MG63 (cell line): ENCODE data around the gene ADGRB3. TPM values are rescaled to one million over a fixed set of nuclear protein-coding genes. Genes with fewer than 3 reads are reported as not detected.
A peak's percentile ranks its signal among the peaks of the same experiment; 100 is the strongest.
"Not testable (repeated sequence)": the region's sequence is repeated elsewhere in the genome, so short reads cannot be mapped to it uniquely, and the experiment has no call there.

Source experiments
- DNase-seq: peaks from one replicate; pipeline ENCODE4 v3.0.0-alpha.2; 2020
- H3K27me3 ChIP-seq: fragments of 250-450 bp; sonication (Bioruptor Pico); 2 replicates; pipeline ENCODE4 v1.5.1; 2020; ENCODE audit warnings: mild to moderate bottlenecking, moderate library complexity
- H3K36me3 ChIP-seq: fragments of 250-450 bp; sonication (Bioruptor Pico); 2 replicates; pipeline ENCODE4 v1.5.1; 2020; ENCODE audit warnings: mild to moderate bottlenecking, moderate library complexity
- H3K4me3 ChIP-seq: fragments of 250-450 bp; sonication (Bioruptor Pico); 2 replicates; pipeline ENCODE4 v1.5.1; 2020; ENCODE audit warnings: mild to moderate bottlenecking, moderate library complexity
- H3K9me3 ChIP-seq: fragments of 250-450 bp; sonication (Bioruptor Pico); 2 replicates; pipeline ENCODE4 v1.5.1; 2020; ENCODE audit warnings: mild to moderate bottlenecking, moderate library complexity
- total RNA-seq: library from RNA; depleted of rRNA; stranded (reverse); fragments of >200 nt; shearing (Covaris generic); gene quantifications from 2 replicates; pipeline ENCODE4 v1.2.3, GENCODE V29; 2014; ENCODE audit warnings: low replicate concordance

ADGRB3 gene
- total RNA-seq, 1 experiment from 2014 or later: not detected

DNA sequence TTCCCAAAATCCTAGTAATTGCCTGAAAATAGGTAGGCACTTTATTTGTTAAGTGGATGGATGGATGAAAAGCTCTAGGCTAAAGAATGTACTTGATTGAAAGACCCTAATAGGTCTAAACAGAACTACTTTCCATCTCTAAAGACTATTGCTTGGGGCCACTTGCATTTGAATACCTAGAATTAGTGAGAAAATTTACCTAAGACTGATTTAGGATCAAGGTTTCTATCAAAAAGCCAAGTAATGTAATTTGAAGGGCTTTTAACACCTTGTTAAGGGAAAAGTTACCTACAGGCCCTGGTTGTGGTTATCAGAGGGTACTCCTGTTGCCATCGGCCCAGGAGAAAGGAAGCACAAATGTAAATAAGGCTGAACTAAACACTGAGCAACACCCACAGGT lies 581.0 kb downstream of the ADGRB3 start:
- DNase-seq: no peak
- no peak overlapping the region for H3K4me3 ChIP-seq
- H3K27me3 ChIP-seq: no peaks in the 10 kb centered on the region
- H3K36me3 ChIP-seq: no peaks in the 10 kb centered on the region
- no peaks in the 10 kb centered on the region for H3K9me3 ChIP-seq

DNA sequence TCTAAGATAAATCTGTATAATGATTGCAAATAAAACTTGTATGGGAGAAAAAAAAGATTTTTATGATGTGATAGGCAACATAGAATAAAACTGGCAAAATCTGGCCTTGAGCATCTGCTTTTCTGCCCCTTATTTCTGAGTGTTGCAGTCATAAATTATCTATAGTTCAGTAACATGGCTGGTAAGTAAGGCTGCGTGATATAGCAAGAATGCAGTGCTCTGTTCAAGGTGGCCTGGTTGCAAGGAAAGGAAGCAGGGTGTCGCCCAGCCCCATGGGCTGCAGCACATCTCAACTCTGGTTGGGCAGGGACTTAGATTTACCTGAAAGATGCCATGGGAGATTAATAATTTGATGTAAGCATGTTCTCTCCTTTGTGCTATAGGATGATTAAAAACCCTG lies 582.3 kb downstream of the ADGRB3 start:
- Histone ChIP-seq H3K4me3 (no peak overlapping the region), H3K27me3 (no peaks in the 10 kb centered on the region), H3K36me3 (no peaks in the 10 kb centered on the region), H3K9me3 (no peaks in the 10 kb centered on the region)
- no peak for DNase-seq

DNA sequence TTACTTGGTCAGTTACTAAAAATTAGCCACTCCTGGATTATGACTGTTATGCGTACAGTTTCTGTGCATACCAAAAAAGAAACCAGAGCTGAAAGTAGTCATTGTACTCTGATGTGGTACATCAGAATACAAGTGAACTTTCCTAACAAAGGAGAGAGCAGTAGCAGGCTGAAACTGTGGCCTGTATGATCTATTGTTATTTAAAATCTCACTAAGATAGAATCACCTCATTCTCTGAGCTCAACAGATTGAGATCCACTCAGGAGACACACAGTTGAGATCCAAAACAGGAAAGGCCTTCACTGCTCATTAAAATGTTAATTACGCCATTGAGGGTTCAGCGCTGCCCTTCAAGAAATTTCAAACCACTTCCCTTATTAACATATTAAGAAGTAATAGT lies 585.3 kb downstream of the ADGRB3 start:
- Histone ChIP-seq H3K27me3 (no peaks in the 10 kb centered on the region), H3K4me3 (no peak overlapping the region), H3K9me3 (no peaks in the 10 kb centered on the region), H3K36me3 (no peaks in the 10 kb centered on the region)
- DNase-seq: no peak

DNA sequence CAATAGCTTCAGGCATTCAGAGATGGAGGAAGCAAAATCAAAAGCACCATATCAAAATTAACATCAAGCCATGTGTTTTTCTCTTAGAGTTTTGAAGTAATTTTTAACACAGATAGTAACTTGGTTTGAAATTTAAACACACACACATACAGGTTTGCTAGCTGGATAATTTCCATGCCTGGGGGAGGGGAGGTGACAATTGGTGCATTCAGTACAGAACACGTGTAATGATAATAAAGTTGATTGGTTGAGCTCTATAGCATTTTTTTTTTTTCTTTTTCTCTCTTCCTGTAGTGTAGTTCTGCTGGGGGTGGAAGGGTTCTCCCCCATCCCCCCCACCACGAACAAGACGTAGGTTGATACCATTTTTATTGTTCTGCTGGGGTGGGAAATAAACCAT lies 596.9 kb downstream of the ADGRB3 start:
- Histone ChIP-seq H3K4me3 (no peak overlapping the region), H3K9me3 (no peaks in the 10 kb centered on the region), H3K27me3 (no peaks in the 10 kb centered on the region), H3K36me3 (no peaks in the 10 kb centered on the region)
- DNase-seq: no peak

DNA sequence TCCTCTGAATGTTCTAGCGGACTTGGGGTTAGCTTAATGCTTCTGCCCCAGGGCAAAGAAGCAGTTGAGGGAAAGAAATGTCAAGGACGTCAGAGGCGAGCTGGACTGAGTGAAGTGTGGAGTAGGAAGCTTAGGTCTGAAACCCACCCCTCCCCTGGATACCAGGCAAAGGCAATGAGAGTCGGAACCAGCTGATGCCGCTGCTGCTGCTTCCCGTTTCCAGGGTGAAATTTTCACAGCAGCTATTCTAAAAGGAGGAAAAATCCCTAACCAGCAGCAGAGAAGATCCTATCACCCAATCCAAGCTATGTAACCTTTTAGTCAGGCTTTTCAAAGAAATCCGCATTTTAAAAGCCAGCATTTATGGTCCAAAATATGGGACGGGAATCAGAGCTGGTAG lies 597.4 kb downstream of the ADGRB3 start:
- DNase-seq: no peak
- no peak overlapping the region for H3K4me3 ChIP-seq
- H3K36me3 ChIP-seq: no peaks in the 10 kb centered on the region
- H3K27me3 ChIP-seq: no peaks in the 10 kb centered on the region
- H3K9me3 ChIP-seq: no peaks in the 10 kb centered on the region

DNA sequence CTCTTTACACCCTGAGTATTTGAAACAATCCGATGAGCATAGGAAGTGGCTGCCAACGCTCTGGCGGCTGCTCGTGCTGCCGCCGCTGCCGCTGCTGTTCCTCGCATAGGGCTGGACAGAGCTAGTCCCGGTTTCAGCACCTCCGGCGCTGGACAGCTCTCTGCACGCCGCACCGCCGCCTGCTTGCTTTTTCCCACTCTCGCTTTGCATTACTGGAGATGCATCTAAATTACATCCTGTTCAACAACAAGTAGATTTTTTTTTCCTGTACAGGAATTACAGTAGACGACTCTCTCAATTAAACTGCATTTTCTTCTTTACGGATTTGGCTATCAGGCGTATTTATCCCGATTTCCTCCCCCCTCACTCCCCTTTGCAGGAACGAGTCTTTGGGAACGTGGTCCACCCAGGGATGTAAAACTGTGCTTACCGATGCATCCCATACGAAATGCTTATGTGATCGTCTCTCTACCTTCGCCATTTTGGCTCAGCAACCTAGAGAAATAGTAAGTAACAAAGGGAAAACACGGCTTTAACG lies 597.9 kb downstream of the ADGRB3 start:
- Histone ChIP-seq H3K4me3 (no peak overlapping the region), H3K36me3 (no peaks in the 10 kb centered on the region), H3K9me3 (no peaks in the 10 kb centered on the region), H3K27me3 (no peaks in the 10 kb centered on the region)
- DNase-seq: peak; percentile 73

DNA sequence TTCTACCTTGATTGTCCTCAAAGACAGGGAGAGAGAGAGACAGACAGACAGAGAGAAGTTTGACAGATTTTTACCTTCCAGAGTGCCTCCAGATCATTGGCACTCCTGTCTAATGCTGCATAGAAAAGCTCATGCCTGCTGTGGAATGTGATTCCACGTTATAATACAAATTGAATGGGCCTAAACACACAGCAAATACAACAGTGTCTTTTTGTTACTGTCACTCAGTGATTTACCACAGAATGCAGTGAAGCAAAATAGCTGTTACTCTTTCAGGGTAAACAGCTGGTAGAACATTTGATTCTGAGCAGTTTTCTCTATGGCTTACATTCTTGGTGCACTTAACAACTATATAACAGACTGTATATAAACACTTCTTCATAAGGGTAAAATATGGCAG lies 603.0 kb downstream of the ADGRB3 start:
- H3K27me3 ChIP-seq: no peaks in the 10 kb centered on the region
- H3K4me3 ChIP-seq: no peak overlapping the region
- H3K36me3 ChIP-seq: no peaks in the 10 kb centered on the region
- H3K9me3 ChIP-seq: no peaks in the 10 kb centered on the region
- no peak for DNase-seq

DNA sequence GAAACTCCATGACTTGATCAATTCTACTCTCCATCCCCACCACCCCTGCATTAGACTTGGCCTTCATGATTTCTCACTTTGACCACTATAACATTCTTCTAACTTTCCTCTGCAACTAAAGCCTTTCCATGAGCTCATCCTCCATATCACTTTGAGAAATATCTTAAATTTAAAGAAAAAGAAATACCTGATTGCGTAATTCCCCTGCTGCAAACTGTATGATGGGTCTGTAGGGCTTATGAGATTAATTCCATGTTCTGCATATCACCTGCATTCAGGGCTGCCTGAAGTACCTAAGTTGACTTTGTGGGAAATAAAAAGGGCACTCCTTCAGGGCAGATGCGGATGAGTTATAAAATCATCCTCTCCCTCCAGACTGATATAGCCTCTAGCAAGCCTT lies 611.9 kb downstream of the ADGRB3 start:
- no peak for DNase-seq
- Histone ChIP-seq H3K27me3 (no peaks in the 10 kb centered on the region), H3K36me3 (no peaks in the 10 kb centered on the region), H3K9me3 (no peaks in the 10 kb centered on the region), H3K4me3 (no peak overlapping the region)

DNA sequence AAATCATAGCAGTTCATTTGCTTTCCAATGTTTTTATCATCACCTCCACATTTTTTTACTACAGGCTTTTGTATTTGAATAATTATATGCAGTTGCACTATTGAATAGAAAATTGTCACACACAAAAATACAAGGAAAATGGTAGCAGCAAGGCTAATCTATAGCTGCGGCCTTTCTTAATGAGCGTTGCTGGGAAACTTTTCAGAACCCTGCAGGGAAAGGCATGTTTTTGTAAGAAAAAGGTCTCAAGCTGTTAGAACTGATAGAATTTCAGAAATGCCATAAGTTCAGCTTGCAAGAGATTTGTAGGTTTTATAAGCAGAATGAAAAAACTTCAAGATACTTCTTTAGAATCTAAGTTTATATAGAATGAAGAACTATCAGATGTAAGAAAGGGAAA lies 625.9 kb downstream of the ADGRB3 start:
- Histone ChIP-seq H3K9me3 (no peaks in the 10 kb centered on the region), H3K4me3 (no peak overlapping the region), H3K27me3 (no peaks in the 10 kb centered on the region), H3K36me3 (no peaks in the 10 kb centered on the region)
- no peak for DNase-seq

DNA sequence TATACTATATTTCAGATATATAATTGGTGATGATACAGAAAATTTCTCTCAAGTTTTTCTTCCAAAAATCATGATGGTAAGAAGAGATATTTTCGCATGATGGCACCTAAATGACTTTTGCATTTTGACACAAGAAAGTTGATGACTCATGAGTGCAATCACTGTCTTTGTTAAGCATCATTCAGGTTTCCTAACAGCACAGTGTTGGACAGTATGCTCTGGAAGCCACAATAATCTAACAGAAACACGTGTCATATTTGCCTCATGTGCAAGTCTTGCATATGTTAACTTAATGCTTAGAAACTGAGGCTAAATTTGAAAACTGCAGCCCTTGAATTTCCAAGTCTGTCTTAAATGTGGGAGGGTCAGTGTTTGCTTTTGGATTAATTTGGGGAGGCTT lies 628.2 kb downstream of the ADGRB3 start:
- Histone ChIP-seq H3K4me3 (no peak overlapping the region), H3K27me3 (no peaks in the 10 kb centered on the region), H3K36me3 (no peaks in the 10 kb centered on the region), H3K9me3 (no peaks in the 10 kb centered on the region)
- DNase-seq: no peak

DNA sequence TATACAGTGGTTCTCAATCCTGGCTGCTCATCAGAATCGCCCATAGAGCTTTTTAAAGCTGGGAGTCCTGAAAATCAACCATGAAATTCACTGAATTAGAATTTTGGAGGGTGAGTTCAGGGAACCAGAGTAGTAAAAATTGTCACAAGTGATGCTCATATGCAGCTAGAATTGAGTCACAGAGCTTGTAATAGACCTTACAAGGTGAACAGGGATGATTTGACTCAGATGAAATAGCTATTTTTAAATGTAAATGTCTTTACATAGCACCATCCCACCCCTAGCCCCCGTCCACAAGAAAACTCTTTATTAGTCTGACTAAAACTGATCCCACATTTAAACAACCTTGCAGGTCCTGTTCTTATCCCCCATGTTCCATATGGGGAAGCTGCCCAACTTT lies 630.0 kb downstream of the ADGRB3 start:
- Histone ChIP-seq H3K4me3 (no peak overlapping the region), H3K36me3 (no peaks in the 10 kb centered on the region), H3K9me3 (no peaks in the 10 kb centered on the region), H3K27me3 (no peaks in the 10 kb centered on the region)
- no peak for DNase-seq

DNA sequence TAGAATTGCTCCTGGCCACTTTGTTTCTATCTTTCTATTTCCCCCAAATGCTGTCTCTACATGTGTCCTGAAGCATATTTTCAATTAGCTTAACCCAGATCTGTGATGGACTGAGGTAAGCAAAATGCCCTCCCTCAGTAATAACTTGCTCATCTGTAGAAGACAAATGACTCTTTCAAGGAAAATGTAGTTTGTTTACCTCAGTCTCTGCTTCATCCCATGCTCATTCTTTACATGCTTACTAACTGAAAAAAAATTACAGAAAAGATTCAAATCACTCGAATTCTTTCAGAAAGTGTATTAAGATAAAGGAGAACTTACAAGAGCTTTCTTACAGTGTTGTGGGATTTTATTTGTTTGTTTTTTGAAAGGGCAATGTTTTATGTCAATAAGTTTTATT lies 630.6 kb downstream of the ADGRB3 start:
- Histone ChIP-seq H3K36me3 (no peaks in the 10 kb centered on the region), H3K9me3 (no peaks in the 10 kb centered on the region), H3K27me3 (no peaks in the 10 kb centered on the region), H3K4me3 (no peak overlapping the region)
- DNase-seq: no peak

DNA sequence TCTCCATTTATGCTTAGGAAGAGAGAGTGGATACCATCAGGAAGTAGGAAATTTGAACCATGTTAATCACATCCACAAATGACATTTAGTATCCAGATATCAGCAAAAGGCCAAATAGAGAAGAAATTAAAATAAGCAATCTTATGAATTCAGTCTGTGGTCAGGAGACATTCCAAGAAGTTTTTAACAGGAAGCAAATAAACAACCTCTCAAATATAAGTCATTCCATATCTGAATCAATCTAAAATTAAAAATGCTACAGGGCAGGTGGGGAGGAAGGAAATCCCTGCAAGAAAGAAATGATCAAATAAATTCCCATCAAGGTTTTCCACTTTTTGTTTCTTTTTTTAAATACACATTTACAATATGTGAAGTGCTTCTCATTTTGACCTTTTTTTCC lies 641.1 kb downstream of the ADGRB3 start:
- Histone ChIP-seq H3K4me3 (no peak overlapping the region), H3K36me3 (no peaks in the 10 kb centered on the region), H3K27me3 (no peaks in the 10 kb centered on the region), H3K9me3 (no peaks in the 10 kb centered on the region)
- DNase-seq: no peak

DNA sequence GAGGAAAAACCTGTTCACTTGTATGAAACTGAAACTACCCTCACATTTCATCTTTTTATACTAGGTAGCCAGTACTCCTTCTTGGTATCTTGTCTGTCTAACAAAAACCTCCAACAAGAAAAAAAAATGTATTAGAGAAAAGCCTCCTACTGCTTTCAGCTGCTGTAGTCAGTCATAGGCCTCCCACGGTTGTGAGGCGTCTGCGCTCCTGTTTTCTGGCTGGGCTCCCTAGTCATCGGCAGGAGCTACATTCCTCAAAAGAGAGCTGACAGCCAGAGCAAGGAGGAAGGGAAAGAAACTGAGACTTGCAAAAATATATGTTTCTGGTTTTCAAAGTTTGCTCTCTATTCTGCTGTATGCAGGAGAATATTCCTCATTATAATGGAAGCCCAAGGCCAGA lies 644.7 kb downstream of the ADGRB3 start:
- Histone ChIP-seq H3K36me3 (no peaks in the 10 kb centered on the region), H3K9me3 (no peaks in the 10 kb centered on the region), H3K4me3 (no peak overlapping the region), H3K27me3 (no peaks in the 10 kb centered on the region)
- no peak for DNase-seq

DNA sequence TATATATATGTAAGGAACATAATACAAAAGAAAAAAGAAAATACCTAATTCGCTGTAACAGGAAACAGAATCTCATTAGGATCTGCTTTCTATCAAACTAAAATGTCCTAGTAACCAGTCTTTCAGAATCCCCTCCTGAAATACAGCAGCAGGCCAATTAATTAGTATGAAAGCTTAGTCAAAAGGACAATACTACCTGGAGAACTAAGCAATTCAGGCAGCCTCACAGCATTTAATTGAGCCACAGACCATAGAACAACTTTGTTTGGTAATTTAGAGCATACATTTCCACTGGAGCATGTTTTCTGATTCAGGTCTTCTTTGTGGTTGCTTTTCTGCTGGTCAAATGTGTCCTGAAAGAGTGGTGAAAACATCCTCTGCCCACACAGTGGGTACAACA lies 645.8 kb downstream of the ADGRB3 start:
- DNase-seq: no peak
- no peaks in the 10 kb centered on the region for H3K36me3 ChIP-seq
- no peaks in the 10 kb centered on the region for H3K9me3 ChIP-seq
- no peak overlapping the region for H3K4me3 ChIP-seq
- no peaks in the 10 kb centered on the region for H3K27me3 ChIP-seq

DNA sequence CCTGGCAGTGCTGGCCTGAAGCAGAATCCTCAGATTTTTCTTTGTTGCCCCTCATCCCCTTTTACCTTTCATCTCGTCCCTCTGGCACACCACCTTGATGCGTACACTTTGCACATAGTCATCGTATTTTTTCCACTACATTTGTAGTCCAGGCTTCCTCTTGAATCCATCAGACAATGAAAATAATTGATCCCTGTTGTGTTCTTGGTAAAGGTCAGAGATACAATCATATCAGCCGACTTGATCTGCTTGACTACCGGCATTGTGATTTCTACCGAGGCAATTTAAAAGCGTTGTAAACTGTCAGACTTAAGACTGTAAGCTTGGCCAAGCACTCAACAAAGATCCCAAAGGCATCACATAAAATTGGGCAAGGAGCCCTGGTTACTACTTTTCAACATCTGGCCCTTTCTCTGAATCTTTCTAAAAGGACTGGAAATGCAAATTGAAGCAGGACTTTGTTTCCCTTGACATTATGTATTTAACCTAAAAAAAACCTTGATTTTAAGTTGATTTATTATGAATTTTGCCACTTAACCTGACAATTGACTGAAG lies 649.2 kb downstream of the ADGRB3 start:
- DNase-seq: no peak
- Histone ChIP-seq H3K4me3 (no peak overlapping the region), H3K9me3 (no peaks in the 10 kb centered on the region), H3K27me3 (no peaks in the 10 kb centered on the region), H3K36me3 (no peaks in the 10 kb centered on the region)

DNA sequence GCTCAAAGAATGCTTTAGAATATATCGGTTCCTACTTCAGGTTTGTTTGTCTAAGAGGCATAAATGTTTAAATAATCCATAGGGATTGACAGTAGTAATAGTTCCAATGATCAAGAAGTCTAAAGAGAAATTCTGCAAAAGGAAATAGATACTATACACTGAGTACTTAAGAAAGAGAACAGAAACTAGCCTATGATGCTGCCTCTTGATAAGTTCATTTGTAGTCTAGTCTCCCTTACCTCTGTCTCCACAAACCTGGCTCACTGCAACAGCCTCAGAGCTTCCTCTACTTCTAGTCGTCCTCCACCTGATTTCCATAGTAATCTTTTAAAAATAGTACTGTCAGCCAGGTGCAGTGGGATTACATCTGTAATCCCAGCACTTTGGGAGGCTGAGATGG lies 650.0 kb downstream of the ADGRB3 start:
- Histone ChIP-seq H3K4me3 (no peak overlapping the region), H3K36me3 (no peaks in the 10 kb centered on the region), H3K27me3 (no peaks in the 10 kb centered on the region), H3K9me3 (no peaks in the 10 kb centered on the region)
- DNase-seq: no peak

DNA sequence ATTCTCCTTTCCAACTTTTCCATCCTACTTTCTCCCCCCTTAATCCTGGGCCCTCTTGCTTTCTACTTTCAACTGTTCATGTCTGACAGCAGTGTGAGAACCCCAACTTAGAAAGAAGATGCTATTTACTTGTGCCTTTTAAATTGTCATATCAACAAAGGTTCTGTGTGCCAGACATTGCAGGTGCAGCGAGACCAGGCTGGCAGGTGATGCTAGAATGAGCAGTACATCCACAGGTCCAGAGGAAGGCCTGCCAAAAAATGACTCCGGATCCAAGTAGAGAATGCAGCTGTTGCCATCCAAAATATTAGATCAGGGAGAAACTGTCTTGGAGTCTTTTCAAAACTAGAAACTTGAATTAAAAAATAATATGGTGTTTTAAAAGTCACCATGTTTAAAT lies 651.2 kb downstream of the ADGRB3 start:
- Histone ChIP-seq H3K4me3 (no peak overlapping the region), H3K9me3 (no peaks in the 10 kb centered on the region), H3K36me3 (no peaks in the 10 kb centered on the region), H3K27me3 (no peaks in the 10 kb centered on the region)
- no peak for DNase-seq

DNA sequence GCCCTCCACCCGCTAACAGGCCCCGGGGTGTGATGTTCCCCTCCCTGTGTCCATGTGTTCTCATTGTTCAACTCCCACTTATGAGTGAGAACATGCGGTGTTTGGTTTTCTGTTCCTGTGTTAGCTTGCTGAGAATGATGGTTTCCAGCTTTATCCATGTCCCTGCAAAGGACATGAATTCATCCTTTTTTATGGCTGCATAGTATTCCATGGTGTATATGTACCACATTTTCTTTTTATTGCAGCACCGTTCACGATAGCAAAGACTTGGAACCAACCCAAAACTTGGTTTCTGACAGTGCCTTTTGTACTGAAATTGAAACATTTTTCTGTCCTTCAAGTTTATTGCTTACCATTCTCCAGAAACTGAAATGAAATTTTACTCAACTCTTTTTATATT lies 653.1 kb downstream of the ADGRB3 start:
- not testable (repeated sequence) for H3K36me3 ChIP-seq, H3K27me3 ChIP-seq, H3K9me3 ChIP-seq, DNase-seq, H3K4me3 ChIP-seq
